ENCODE measurements around the gene MEF2C. TPM values are rescaled to one million over a fixed set of nuclear protein-coding genes. Genes with fewer than 3 reads are reported as not detected.

Gene MEF2C
- total RNA-seq, 8 experiments from 2014 or later = 2.0 to 143 (median 21.7) TPM

DNA sequence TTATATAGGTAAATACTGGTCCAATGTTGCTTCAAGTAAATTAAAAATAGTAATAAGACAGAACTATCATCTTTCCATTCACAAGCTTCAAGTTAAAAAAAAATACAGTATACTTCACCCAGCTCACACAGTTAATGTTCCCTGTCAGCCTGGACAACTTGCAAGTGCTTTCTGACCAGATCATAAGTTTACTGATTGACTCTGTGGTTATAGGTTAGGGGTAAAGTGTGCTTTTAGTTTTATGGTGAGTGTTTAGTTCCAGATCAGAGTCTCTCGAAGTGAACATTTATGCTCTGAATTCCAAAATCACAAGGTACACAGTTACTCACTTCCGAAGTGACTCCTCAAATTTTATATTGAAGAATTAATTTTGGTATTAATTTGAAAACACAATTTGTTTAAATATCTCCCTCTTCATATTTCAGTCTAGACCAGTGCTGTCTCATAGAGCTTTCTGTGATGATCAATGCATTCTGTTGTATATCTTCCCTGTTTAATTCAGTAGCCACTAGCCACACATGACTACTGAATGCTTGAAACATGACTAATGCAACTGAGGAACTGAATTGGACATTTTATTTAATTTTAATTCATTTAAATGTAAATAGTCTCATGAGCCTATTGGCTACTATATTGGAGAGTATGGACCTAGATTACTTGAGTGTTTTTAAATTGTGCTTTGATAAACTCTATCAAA is 90.7 kb downstream of the MEF2C start:
- Histone ChIP-seq H3K4me3 (no peak overlapping the region), H3K4me1 (replicated peaks in 1 of 2) (peaks cover 0 to under 1% of the 10 kb centered on the region in 2 donors), H3K27ac (no peak overlapping the region)
- in situ Hi-C loops (cut with MboI; ENCODE audit: low pct_unique_long_range_greater_than_20kb in 2 of 9, low sequenced_read_pairs in 9 of 9, unreplicated experiment in 9 of 9) = no loop called here
- WGBS, 10 experiments = 63 to 100% (median 88%) methylated on average over 2 of the region's 2 CpGs; no CpG with 5 or more reads in 3 of the 10 experiments
- peak in 3 of 8 experiments; percentile 30 to 71 (median 38) for ATAC-seq (replicated peaks in 6 of 8)

DNA sequence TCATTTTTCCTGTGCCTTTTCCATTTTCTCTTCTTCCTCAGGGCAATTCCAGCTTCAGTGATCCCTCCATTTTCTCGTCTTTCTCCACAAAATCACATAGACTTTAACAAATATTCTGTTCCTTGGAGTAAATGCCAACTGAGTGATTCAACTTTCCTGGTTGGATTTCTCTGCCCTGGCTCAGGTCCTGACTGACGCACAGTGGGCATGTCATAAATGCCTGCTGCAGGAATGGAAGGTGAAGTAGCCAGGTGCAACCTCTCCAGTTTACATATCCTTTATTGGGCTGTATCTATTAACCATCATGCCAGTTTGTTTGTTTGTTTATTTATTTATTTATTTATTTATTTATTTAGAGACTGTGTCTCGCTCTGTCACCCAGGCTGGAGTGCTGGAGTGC is 95.1 kb downstream of the MEF2C start:
- in situ Hi-C loops (cut with MboI; ENCODE audit: low pct_unique_long_range_greater_than_20kb in 2 of 9, low sequenced_read_pairs in 9 of 9, unreplicated experiment in 9 of 9) = no loop called here
- peaks cover 17 to 20% of the 10 kb centered on the region in 2 donors for H3K4me1 ChIP-seq (replicated peaks in 1 of 2)
- no peak overlapping the region for H3K4me3 ChIP-seq
- no peak for ATAC-seq (replicated peaks in 6 of 8)
- H3K27ac ChIP-seq = no peak overlapping the region
- 93 to 100% (median 100%) methylated on average over 1 to 3 of the region's 3 CpGs; no CpG with 5 or more reads in 1 of the 10 experiments for WGBS, 10 experiments

DNA sequence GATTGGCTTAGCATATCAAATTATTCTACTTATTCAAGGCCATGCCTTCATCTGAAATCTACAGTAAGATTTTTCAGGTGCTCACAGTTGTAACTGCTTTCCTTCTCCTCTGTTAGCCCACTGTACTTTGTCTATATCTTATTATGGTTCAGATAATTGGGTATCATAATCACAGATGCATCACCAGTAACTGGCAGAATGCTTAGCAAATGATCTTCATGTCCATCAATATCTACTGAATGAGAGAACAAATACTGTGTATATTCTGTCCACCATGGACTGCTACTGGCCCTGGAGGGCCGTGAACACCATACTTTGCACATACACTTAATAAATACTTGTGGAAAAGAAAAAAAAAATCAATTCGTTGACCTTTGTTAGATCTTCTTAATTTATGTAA is 96.2 kb downstream of the MEF2C start:
- Histone ChIP-seq H3K27ac (no peak overlapping the region), H3K4me3 (no peak overlapping the region), H3K4me1 (replicated peaks in 1 of 2) (peaks cover 17 to 20% of the 10 kb centered on the region in 2 donors)
- in situ Hi-C loops (cut with MboI; ENCODE audit: low pct_unique_long_range_greater_than_20kb in 2 of 9, low sequenced_read_pairs in 9 of 9, unreplicated experiment in 9 of 9) = no loop called here
- 20 to 100% (median 85%) methylated on average over 1 to 2 of the region's 2 CpGs; no CpG with 5 or more reads in 1 of the 10 experiments for WGBS, 10 experiments
- no peak for ATAC-seq (replicated peaks in 6 of 8)

GRCh38 chr5:88785746-88786565 is 97.0 kb downstream of the MEF2C start:
- WGBS, 10 experiments = 0 to 59% (median 10%) methylated on average over 2 to 7 of the region's 7 CpGs
- ATAC-seq (replicated peaks in 6 of 8) = peak; percentile 78 to 95 (median 92)
- Histone ChIP-seq H3K4me1 (replicated peaks in 1 of 2) (peaks cover 17 to 20% of the 10 kb centered on the region in 2 donors), H3K27ac (peak overlapping the region; percentile 38 to 62), H3K4me3 (peak overlapping the region in 1 of 5 donors; percentile 2)
- in situ Hi-C loops (cut with MboI; ENCODE audit: low pct_unique_long_range_greater_than_20kb in 2 of 9, low sequenced_read_pairs in 9 of 9, unreplicated experiment in 9 of 9) = no loop called here

DNA sequence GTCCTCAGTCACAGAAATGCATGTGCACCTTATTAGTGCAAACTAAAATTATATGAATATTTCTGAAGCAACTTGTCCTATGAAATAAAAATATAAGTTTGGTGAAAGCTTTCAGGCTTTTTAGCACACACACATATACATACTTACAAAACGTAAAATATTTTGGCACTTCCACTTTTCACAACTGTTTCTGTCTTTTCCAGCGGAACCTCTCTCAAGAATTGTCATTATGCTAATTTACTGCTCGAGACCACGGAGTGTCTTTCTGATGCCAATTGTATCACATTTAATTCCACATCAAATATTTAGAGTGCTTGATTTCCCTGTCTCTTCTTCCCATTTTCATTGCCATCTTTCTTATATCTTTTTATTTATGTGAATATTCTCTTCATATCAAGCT is 100.4 kb downstream of the MEF2C start:
- no peak for ATAC-seq (replicated peaks in 6 of 8)
- Histone ChIP-seq H3K27ac (no peak overlapping the region), H3K4me3 (no peak overlapping the region), H3K4me1 (replicated peaks in 1 of 2) (peaks cover 17 to 20% of the 10 kb centered on the region in 2 donors)
- 68 to 100% (median 87%) methylated on average over 2 to 4 of the region's 4 CpGs for WGBS, 10 experiments
- in situ Hi-C loops (cut with MboI; ENCODE audit: low pct_unique_long_range_greater_than_20kb in 2 of 9, low sequenced_read_pairs in 9 of 9, unreplicated experiment in 9 of 9) = no loop called here

GRCh38 chr5:88780736-88781135 is 102.2 kb downstream of the MEF2C start:
- in situ Hi-C loops (cut with MboI; ENCODE audit: low pct_unique_long_range_greater_than_20kb in 2 of 9, low sequenced_read_pairs in 9 of 9, unreplicated experiment in 9 of 9) = no loop called here
- peak in 3 of 8 experiments; percentile 3 to 28 (median 5) for ATAC-seq (replicated peaks in 6 of 8)

GRCh38 chr5:88778736-88779135 is 104.2 kb downstream of the MEF2C start:
- Histone ChIP-seq H3K4me1 (replicated peaks in 1 of 2) (no peaks in the 10 kb centered on the region), H3K4me3 (no peak overlapping the region), H3K27ac (no peak overlapping the region)
- WGBS, 10 experiments = 67 to 100% (median 100%) methylated on average over 1 to 5 of the region's 5 CpGs; no CpG with 5 or more reads in 1 of the 10 experiments
- in situ Hi-C loops (cut with MboI; ENCODE audit: low pct_unique_long_range_greater_than_20kb in 2 of 9, low sequenced_read_pairs in 9 of 9, unreplicated experiment in 9 of 9) = no loop called here
- no peak for ATAC-seq (replicated peaks in 6 of 8)

More at GRCh38 chr5:88780736-88781135, 102.2 kb downstream of the MEF2C start:
- Histone ChIP-seq H3K27ac (no peak overlapping the region), H3K4me1 (replicated peaks in 1 of 2) (peaks cover 5 to 14% of the 10 kb centered on the region in 2 donors), H3K4me3 (no peak overlapping the region)
- 14 to 78% (median 45%) methylated on average over 1 of the region's 1 CpG; no CpG with 5 or more reads in 1 of the 10 experiments for WGBS, 10 experiments

- WGBS, 10 experiments = 43 to 100% (median 90%) methylated on average over 1 to 4 of the region's 4 CpGs; no CpG with 5 or more reads in 1 of the 10 experiments
- Histone ChIP-seq H3K27ac (no peak overlapping the region), H3K4me1 (replicated peaks in 1 of 2) (no peaks in the 10 kb centered on the region), H3K4me3 (no peak overlapping the region)
- ATAC-seq (replicated peaks in 6 of 8) = no peak
- in situ Hi-C loops (cut with MboI; ENCODE audit: low pct_unique_long_range_greater_than_20kb in 2 of 9, low sequenced_read_pairs in 9 of 9, unreplicated experiment in 9 of 9) = no loop called here
Observed at GRCh38 chr5:88776692-88777091, 106.3 kb downstream of the MEF2C start.

GRCh38 chr5:88772831-88773230 is 110.2 kb downstream of the MEF2C start:
- in situ Hi-C loops (cut with MboI; ENCODE audit: low pct_unique_long_range_greater_than_20kb in 2 of 9, low sequenced_read_pairs in 9 of 9, unreplicated experiment in 9 of 9) = no loop called here
- WGBS, 10 experiments = 58 to 100% (median 80%) methylated on average over 1 to 5 of the region's 5 CpGs; no CpG with 5 or more reads in 2 of the 10 experiments
- no peak for ATAC-seq (replicated peaks in 6 of 8)
- Histone ChIP-seq H3K4me1 (replicated peaks in 1 of 2) (no peaks in the 10 kb centered on the region), H3K27ac (no peak overlapping the region), H3K4me3 (no peak overlapping the region)

DNA sequence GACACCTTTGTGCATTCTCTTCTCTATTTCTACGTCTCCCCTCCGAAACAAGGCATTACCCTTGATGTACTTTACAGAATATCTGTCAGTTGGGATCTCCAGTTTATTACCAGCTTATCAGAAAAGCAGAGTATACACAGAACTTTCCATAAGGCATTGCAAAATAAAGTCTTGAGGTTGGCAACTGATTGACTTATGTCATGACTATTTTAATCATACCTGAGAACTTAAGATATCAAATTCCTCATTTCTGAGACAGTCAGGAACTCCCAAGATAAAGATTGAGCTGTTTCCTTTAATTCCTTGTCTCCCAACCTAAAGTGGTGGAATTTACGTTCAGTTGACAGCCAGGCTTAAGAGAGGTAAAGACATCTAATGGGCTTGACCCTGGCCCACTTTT is 110.9 kb downstream of the MEF2C start:
- in situ Hi-C loops (cut with MboI; ENCODE audit: low pct_unique_long_range_greater_than_20kb in 2 of 9, low sequenced_read_pairs in 9 of 9, unreplicated experiment in 9 of 9) = no loop called here
- ATAC-seq (replicated peaks in 6 of 8) = no peak
- no peaks in the 10 kb centered on the region for H3K4me1 ChIP-seq (replicated peaks in 1 of 2)
- no peak overlapping the region for H3K4me3 ChIP-seq
- H3K27ac ChIP-seq = no peak overlapping the region
- 92 to 100% (median 100%) methylated on average over 1 to 3 of the region's 3 CpGs; no CpG with 5 or more reads in 3 of the 10 experiments for WGBS, 10 experiments

- Histone ChIP-seq H3K27ac (no peak overlapping the region), H3K4me3 (no peak overlapping the region), H3K4me1 (replicated peaks in 1 of 2) (no peaks in the 10 kb centered on the region)
- WGBS, 10 experiments = 54 to 97% (median 93%) methylated on average over 5 to 8 of the region's 8 CpGs
- ATAC-seq (replicated peaks in 6 of 8) = no peak
- in situ Hi-C loops (cut with MboI; ENCODE audit: low pct_unique_long_range_greater_than_20kb in 2 of 9, low sequenced_read_pairs in 9 of 9, unreplicated experiment in 9 of 9) = no loop called here
Observed at GRCh38 chr5:88770276-88771257, 112.4 kb downstream of the MEF2C start.

- H3K4me3 ChIP-seq = no peak overlapping the region
- WGBS, 10 experiments = 49 to 94% (median 66%) methylated on average over 2 to 3 of the region's 3 CpGs; no CpG with 5 or more reads in 6 of the 10 experiments
- H3K27ac ChIP-seq = no peak overlapping the region
- in situ Hi-C loops (cut with MboI; ENCODE audit: low pct_unique_long_range_greater_than_20kb in 2 of 9, low sequenced_read_pairs in 9 of 9, unreplicated experiment in 9 of 9) = no loop called here
- ATAC-seq (replicated peaks in 6 of 8) = no peak
- H3K4me1 ChIP-seq (replicated peaks in 1 of 2) = no peaks in the 10 kb centered on the region
Observed at GRCh38 chr5:88769165-88769564, 113.8 kb downstream of the MEF2C start.
